Epithelial cell of esophagus (primary cell): ENCODE data around the gene CHADL.

Experiments
- DNase-seq: peaks from one replicate; pipeline ENCODE4 v3.0.0; 2010; ENCODE audit warnings: low read depth
- H3K4me3 ChIP-seq: 2 replicates; pipeline ENCODE4 v1.5.1; 2011; ENCODE audit warnings: mild to moderate bottlenecking, low read length, control low read depth
- CTCF ChIP-seq: IDR thresholded peaks from 2 replicates; pipeline ENCODE4 v1.5.1; 2011; ENCODE audit warnings: low read depth, mild to moderate bottlenecking, low read length, control low read depth, inconsistent platforms; ENCODE audit not compliant: insufficient read depth; ENCODE audit errors: missing control alignments

CHADL gene

GRCh38 chr22:41256254-41257253 is 15.8 kb upstream of the CHADL start:
- TF ChIP-seq CTCF: peak; percentile 52
- peak; percentile 93 for DNase-seq
- H3K4me3 ChIP-seq: no peak overlapping the region

- DNase-seq: no peak
- no peak overlapping the region for H3K4me3 ChIP-seq
- TF ChIP-seq CTCF: no peak
Observed at GRCh38 chr22:41254230-41254629, 13.5 kb upstream of the CHADL start.

- no peak overlapping the region for H3K4me3 ChIP-seq
- no peak for TF ChIP-seq CTCF
- DNase-seq: no peak
Observed at GRCh38 chr22:41252365-41252764, 11.6 kb upstream of the CHADL start.

GRCh38 chr22:41250127-41250526 is 9.4 kb upstream of the CHADL start:
- DNase-seq: no peak
- TF ChIP-seq CTCF: no peak
- no peak overlapping the region for H3K4me3 ChIP-seq

- no peak for TF ChIP-seq CTCF
- H3K4me3 ChIP-seq: no peak overlapping the region
- DNase-seq: no peak
Observed at GRCh38 chr22:41249442-41249841, 8.7 kb upstream of the CHADL start.

- H3K4me3 ChIP-seq: no peak overlapping the region
- TF ChIP-seq CTCF: no peak
- no peak for DNase-seq
Observed at GRCh38 chr22:41248758-41249157, 8.0 kb upstream of the CHADL start.
